PFSK-1 (cell line): ENCODE data around the gene CLDN6.

Experiments
- FOXP2 ChIP-seq: optimal IDR thresholded peaks from 2 replicates; pipeline ENCODE3; 2011; ENCODE audit warnings: borderline replicate concordance, control low read depth, inconsistent platforms; ENCODE audit not compliant: insufficient read depth; ENCODE audit errors: extremely low read length, extremely low read depth
- POLR2AphosphoS5 ChIP-seq: IDR thresholded peaks from 2 replicates; pipeline ENCODE4 v1.6.1; 2012; ENCODE audit warnings: low read depth, mild to moderate bottlenecking, control low read depth, low read length, moderate library complexity
- REST ChIP-seq, 2 experiments: IDR thresholded peaks; 2 replicates each; pipeline versions ENCODE4 v1.6.1 to v1.8.0; 2011 to 2012; ENCODE audit warnings: low read depth in 2 of 2, low read length in 2 of 2, control low read depth in 1 of 2, inconsistent platforms in 1 of 2, mild to moderate bottlenecking in 1 of 2, moderate library complexity in 1 of 2; ENCODE audit not compliant: insufficient read depth in 1 of 2
- SIN3A ChIP-seq: IDR thresholded peaks from 2 replicates; pipeline ENCODE4 v1.6.1; 2012; ENCODE audit warnings: mild to moderate bottlenecking, low read length, moderate library complexity, borderline replicate concordance; ENCODE audit not compliant: insufficient read depth
- TAF1 ChIP-seq: IDR thresholded peaks from 2 replicates; pipeline ENCODE4 v1.6.1; 2012; ENCODE audit warnings: low read length, control low read depth, borderline replicate concordance; ENCODE audit not compliant: insufficient read depth

DNA sequence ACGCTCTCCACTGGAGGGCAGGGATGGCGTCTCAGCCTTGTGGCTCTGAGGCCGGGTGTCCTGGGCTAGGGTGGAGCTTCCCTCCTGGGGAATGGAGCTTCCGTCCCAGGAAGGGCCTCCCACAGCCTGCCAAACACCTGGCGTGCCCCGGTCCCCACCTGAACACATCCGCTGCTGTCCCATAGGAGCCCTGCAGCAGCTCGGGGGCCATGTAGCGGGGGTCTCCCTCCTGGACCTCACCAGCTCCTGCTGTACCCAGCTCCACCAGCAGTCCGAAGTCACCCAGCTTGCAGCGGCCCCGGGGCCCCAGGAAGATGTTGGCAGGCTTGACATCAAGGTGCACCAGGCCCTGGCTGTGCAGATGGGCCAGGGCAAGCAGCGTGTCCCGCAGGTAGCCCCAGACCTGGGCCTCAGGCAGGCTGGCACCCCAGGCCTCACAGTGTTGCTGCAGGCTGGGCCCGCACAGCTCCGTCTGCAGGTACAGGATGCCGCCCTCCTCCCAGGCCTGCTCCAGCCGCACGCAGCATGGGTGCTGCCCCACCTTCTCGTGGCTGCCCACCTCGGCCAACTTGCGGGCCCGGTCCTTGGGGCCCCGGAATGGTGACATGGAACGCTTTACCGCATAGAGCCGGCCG lies 42.7 kb downstream of the CLDN6 start:
- TF ChIP-seq REST (IDR thresholded peaks at IDR 0.05; ENCODE audit: insufficient read depth in 1 of 2, low read depth in 2 of 2, low read length in 2 of 2) (no peak), POLR2AphosphoS5 (no peak), SIN3A (no peak), TAF1 (no peak), FOXP2 (no peak)
